B cell (primary cell): ENCODE data around the gene C6orf89. TPM values are rescaled to one million over a fixed set of nuclear protein-coding genes. Genes with fewer than 3 reads are reported as not detected.

Experiments used
- ATAC-seq: fragments of 200-7000 bp; cut with Tn5 transposase; one replicate; pipeline ENCODE4 v1.10.0; 2021; ENCODE audit warnings: low read depth, mild to moderate bottlenecking, moderate number of reproducible peaks, moderate library complexity
- CTCF ChIA-PET: fragments of 350-600 bp; sonication (Branson Sonifier 250); formaldehyde crosslinking; loops from one replicate; lab custom pipeline; 2021; ENCODE audit warnings: antibody characterized with exemption, inconsistent platforms; lab: Charles Lee
- POLR2A ChIA-PET: fragments of 350-600 bp; sonication (Branson Sonifier 250); formaldehyde crosslinking; loops from one replicate; lab custom pipeline; 2021; ENCODE audit warnings: antibody characterized with exemption; lab: Charles Lee
- DNase-seq: peaks from one replicate; pipeline ENCODE4 v3.0.0; 2013
- H2AFZ ChIP-seq: 2 replicates; pipeline ENCODE4 v1.6.1; 2012; ENCODE audit warnings: mild to moderate bottlenecking, low read depth, low read length; ENCODE audit not compliant: insufficient read depth, poor library complexity, severe bottlenecking
- H3K27ac ChIP-seq, 2 donors: 1 replicate in 1 of 2; 2 replicates in 1 of 2; pipeline ENCODE4 v1.5.1; 2012 to 2013; ENCODE audit warnings: low read length in 2 of 2, mild to moderate bottlenecking in 2 of 2, moderate library complexity in 1 of 2
- H3K27me3 ChIP-seq, 4 experiments: fragments of 200-600 bp in 1 of 4; sonication (generic) in 1 of 4; replicated peaks in 1 of 4; 1 replicate in 2 of 4; 2 replicates in 2 of 4; pipeline versions ENCODE4 v1.6.1 to v1.7.0; 2013 to 2016; ENCODE audit warnings: low read length in 3 of 4, mild to moderate bottlenecking in 2 of 4, mixed read lengths in 1 of 4, moderate library complexity in 1 of 4; ENCODE audit not compliant: insufficient read depth in 4 of 4, control insufficient read depth in 3 of 4; ENCODE audit errors: control extremely low read depth in 1 of 4
- H3K36me3 ChIP-seq, 2 experiments: replicated peaks in 1 of 2; 1 replicate in 1 of 2; 2 replicates in 1 of 2; pipeline versions ENCODE4 v1.6.1 to v1.7.1; 2013; ENCODE audit warnings: low read length in 1 of 2; ENCODE audit not compliant: insufficient read depth in 2 of 2, control insufficient read depth in 1 of 2; ENCODE audit errors: control extremely low read depth in 1 of 2, extremely low read depth in 1 of 2
- H3K4me1 ChIP-seq, 2 donors: fragments of 200-600 bp in 1 of 2; sonication (generic) in 1 of 2; 1 replicate in 1 of 2; 2 replicates in 1 of 2; pipeline versions ENCODE4 v1.5.1 to v1.6.1; 2013 to 2017; ENCODE audit warnings: low read length in 2 of 2; ENCODE audit not compliant: control insufficient read depth in 2 of 2, insufficient read depth in 2 of 2
- H3K4me2 ChIP-seq: replicated peaks from 2 replicates; pipeline ENCODE3; 2012; ENCODE audit warnings: mild to moderate bottlenecking, low read depth, low read length; ENCODE audit not compliant: poor library complexity, severe bottlenecking
- H3K4me3 ChIP-seq, 5 experiments: fragments of 200-600 bp in 1 of 5; sonication (generic) in 1 of 5; 1 replicate in 3 of 5; 2 replicates in 2 of 5; pipeline versions ENCODE4 v1.5.1 to v1.7.0; 2011 to 2016; ENCODE audit warnings: low read length in 4 of 5, mild to moderate bottlenecking in 4 of 5, low read depth in 2 of 5, control low read depth in 1 of 5, moderate library complexity in 1 of 5; ENCODE audit not compliant: insufficient read depth in 1 of 5; ENCODE audit errors: control extremely low read depth in 1 of 5, extremely low read depth in 1 of 5
- H3K79me2 ChIP-seq: fragments of 200-600 bp; sonication (generic); one replicate; pipeline ENCODE4 v1.6.0; 2016; ENCODE audit warnings: low read length; ENCODE audit not compliant: control insufficient read depth, insufficient read depth
- H3K9ac ChIP-seq: fragments of 200-600 bp; sonication (generic); 2 replicates; pipeline ENCODE4 v1.6.1; 2017; ENCODE audit warnings: mild to moderate bottlenecking, low read length, moderate library complexity
- H3K9me3 ChIP-seq, 3 donors: one replicate each; pipeline versions ENCODE4 v1.6.1 to v1.7.1; 2013; ENCODE audit warnings: low read length in 2 of 3; ENCODE audit not compliant: control insufficient read depth in 2 of 3, insufficient read depth in 1 of 3; ENCODE audit errors: control extremely low read depth in 1 of 3
- H4K20me1 ChIP-seq: 2 replicates; pipeline ENCODE4 v1.6.0; 2012; ENCODE audit warnings: mild to moderate bottlenecking, low read length; ENCODE audit not compliant: insufficient read depth, control insufficient read depth, poor library complexity, severe bottlenecking
- H3K27ac Mint-ChIP-seq: one replicate; pipeline ENCODE4 v1.8.0; 2021; ENCODE audit warnings: mixed read lengths
- H3K27me3 Mint-ChIP-seq: one replicate; pipeline ENCODE4 v1.8.0; 2021; ENCODE audit warnings: mixed read lengths
- H3K4me1 Mint-ChIP-seq: one replicate; pipeline ENCODE4 v1.8.0; 2021; ENCODE audit warnings: mixed read lengths
- H3K4me3 Mint-ChIP-seq: one replicate; pipeline ENCODE4 v1.8.0; 2021; ENCODE audit warnings: mixed read lengths
- H3K9me3 Mint-ChIP-seq: one replicate; pipeline ENCODE4 v1.8.0; 2022; ENCODE audit warnings: mixed read lengths; ENCODE audit not compliant: insufficient read depth
- CTCF ChIP-seq: fragments of 200-600 bp; IDR thresholded peaks from one replicate; pipeline ENCODE4 v1.8.0; 2022; ENCODE audit warnings: antibody characterized with exemption, mild to moderate bottlenecking
- EZH2 ChIP-seq: IDR thresholded peaks from 2 replicates; pipeline ENCODE4 v1.6.1; 2012; ENCODE audit warnings: borderline replicate concordance, low read depth, mild to moderate bottlenecking, moderate library complexity, low read length; ENCODE audit not compliant: insufficient read depth, poor library complexity, severe bottlenecking
- WGBS: methylation state at CpG from one replicate; pipeline ENCODE4 v1.1.5; 2013; ENCODE audit warnings: missing lambda C conversion rate; ENCODE audit not compliant: insufficient coverage; 5-methylcytosine and 5-hydroxymethylcytosine counted together
- intact Hi-C: fragments of 100-400 bp; cut with micrococcal nuclease; formaldehyde crosslinking; loops from one replicate; pipeline ENCODE4 v1.10.0; 2022
- polyA plus RNA-seq: library from polyadenylated mRNA; depleted of rRNA; stranded (reverse); fragments of >200 nt; gene quantifications from 2 replicates; pipeline ENCODE4 v1.2.3, GENCODE V29; 2012
- total RNA-seq, 2 donors: library from RNA; stranded (reverse); fragments of 120-200 nt in 1 of 2; gene quantifications; 1 replicate in 1 of 2; 2 replicates in 1 of 2; pipeline versions ENCODE4 v1.2.3 to v1.2.4, GENCODE V29; 2013 to 2022

The C6orf89 gene
- total and polyA plus RNA-seq, 2 donors (not counting 1 experiment from before 2014, with no cell fraction given) = 13.0 to 35.3 TPM

GRCh38 chr6:36912586-36912985 lies 26.8 kb downstream of the C6orf89 start:
- no peaks in the 10 kb centered on the region for H3K9me3 ChIP-seq
- peaks cover 10% of the 10 kb centered on the region for H3K79me2 ChIP-seq
- intact Hi-C loops = no loop called here
- peak overlapping the region; percentile 54 for H3K27ac Mint-ChIP-seq
- H3K9ac ChIP-seq = no peak overlapping the region
- peaks cover 14% of the 10 kb centered on the region for H3K4me1 Mint-ChIP-seq
- DNase-seq = peak; percentile 19
- no peaks in the 10 kb centered on the region for H3K27me3 Mint-ChIP-seq
- CTCF ChIA-PET = interaction anchor here (2.8 kb wide), 1 partner anchor 105 kb away, joined by 9 read pairs; no protein-coding TSS in a partner anchor
- peaks cover 13 to 16% of the 10 kb centered on the region in 2 donors for H3K4me1 ChIP-seq
- peaks cover 0 to 70% of the 10 kb centered on the region in 2 experiments for H3K36me3 ChIP-seq
- H3K4me3 Mint-ChIP-seq = peak overlapping the region; percentile 7
- peak overlapping the region; percentile 28 for H3K4me2 ChIP-seq
- H3K27ac ChIP-seq = no peak overlapping the region
- POLR2A ChIA-PET = no interaction called here
- no peaks in the 10 kb centered on the region for H4K20me1 ChIP-seq
- no peaks in the 10 kb centered on the region for H3K27me3 ChIP-seq
- H3K9me3 Mint-ChIP-seq = no peaks in the 10 kb centered on the region
- no peak for TF ChIP-seq EZH2
- TF ChIP-seq CTCF = no peak
- ATAC-seq = no peak
- H2AFZ ChIP-seq = no peak overlapping the region
- H3K4me3 ChIP-seq = no peak overlapping the region
- WGBS = 17% methylated on average over 2 of the region's 8 CpGs

GRCh38 chr6:36913082-36913481 lies 27.3 kb downstream of the C6orf89 start:
- H3K9me3 Mint-ChIP-seq = no peaks in the 10 kb centered on the region
- H3K27me3 ChIP-seq = no peaks in the 10 kb centered on the region
- no peak overlapping the region for H3K4me3 ChIP-seq
- ChIA-PET POLR2A (no interaction called here), CTCF (interaction anchor here (1.1 to 2.8 kb wide), 3 partner anchors 27 to 296 kb away, joined by 3 to 9 read pairs (median 3); partner anchors contain the start of gene C6orf89)
- intact Hi-C loops = no loop called here
- TF ChIP-seq CTCF = no peak
- TF ChIP-seq EZH2 = no peak
- H3K4me1 ChIP-seq = peaks cover 13 to 16% of the 10 kb centered on the region in 2 donors
- H3K79me2 ChIP-seq = peaks cover 5% of the 10 kb centered on the region
- peaks cover 14% of the 10 kb centered on the region for H3K4me1 Mint-ChIP-seq
- H3K9ac ChIP-seq = no peak overlapping the region
- no peak overlapping the region for H3K4me3 Mint-ChIP-seq
- H4K20me1 ChIP-seq = no peaks in the 10 kb centered on the region
- no peak overlapping the region for H3K4me2 ChIP-seq
- H3K27ac Mint-ChIP-seq = no peak overlapping the region
- WGBS = 88% methylated on average over 2 of the region's 4 CpGs
- no peak overlapping the region for H2AFZ ChIP-seq
- DNase-seq (no peak), ATAC-seq (no peak)
- H3K36me3 ChIP-seq = peaks cover 0 to 70% of the 10 kb centered on the region in 2 experiments
- H3K27ac ChIP-seq = no peak overlapping the region
- no peaks in the 10 kb centered on the region for H3K27me3 Mint-ChIP-seq
- H3K9me3 ChIP-seq = no peaks in the 10 kb centered on the region
